Medulla oblongata (tissue), 1 donor: ENCODE data around the gene IL23R.
A peak's percentile ranks its signal among the peaks of the same experiment; 100 is the strongest.

Experiments used
- DNase-seq: peaks from one replicate; pipeline ENCODE4 v3.0.0-alpha.2; 2015; ENCODE audit errors: extremely low spot score

The IL23R gene

GRCh38 chr1:67239738-67240137, 73.5 kb downstream of the IL23R start:
- no peak for DNase-seq

- DNase-seq: no peak
These were observed 75.0 kb downstream of the IL23R start for GRCh38 chr1:67241200-67241746.

- DNase-seq: no peak
These were observed 75.8 kb downstream of the IL23R start for GRCh38 chr1:67242016-67242415.

- no peak for DNase-seq
These were observed 83.9 kb downstream of the IL23R start for GRCh38 chr1:67250051-67250653.

- no peak for DNase-seq
These were observed 90.3 kb downstream of the IL23R start for GRCh38 chr1:67256291-67257172.

- no peak for DNase-seq
These were observed 90.9 kb downstream of the IL23R start for GRCh38 chr1:67257173-67257535.

GRCh38 chr1:67261680-67262079, 95.4 kb downstream of the IL23R start:
- DNase-seq: no peak

- no peak for DNase-seq
These were observed 96.5 kb downstream of the IL23R start for GRCh38 chr1:67262735-67263134.

- DNase-seq: no peak
These were observed 97.9 kb downstream of the IL23R start for GRCh38 chr1:67264152-67264551.

GRCh38 chr1:67264899-67265298, 98.6 kb downstream of the IL23R start:
- DNase-seq: no peak

- DNase-seq: no peak
These were observed 102.8 kb downstream of the IL23R start for GRCh38 chr1:67269061-67269460.

- DNase-seq: no peak
These were observed 104.3 kb downstream of the IL23R start for GRCh38 chr1:67270541-67270940.

- no peak for DNase-seq
These were observed 107.3 kb downstream of the IL23R start for GRCh38 chr1:67273591-67273990.

- DNase-seq: no peak
These were observed 108.5 kb downstream of the IL23R start for GRCh38 chr1:67274623-67275325.

GRCh38 chr1:67280696-67281095, 114.4 kb downstream of the IL23R start:
- DNase-seq: peak; percentile 3

GRCh38 chr1:67281244-67281643, 115.0 kb downstream of the IL23R start:
- no peak for DNase-seq

GRCh38 chr1:67285780-67286488, 119.7 kb downstream of the IL23R start:
- DNase-seq: no peak

- DNase-seq: no peak
These were observed 124.0 kb downstream of the IL23R start for GRCh38 chr1:67290236-67290635.

- no peak for DNase-seq
These were observed 128.8 kb downstream of the IL23R start for GRCh38 chr1:67294836-67295617.

GRCh38 chr1:67298762-67299161, 132.5 kb downstream of the IL23R start:
- no peak for DNase-seq

GRCh38 chr1:67299296-67299695, 133.0 kb downstream of the IL23R start:
- DNase-seq: no peak
